Measurements from ENCODE around the gene LTB. TPM values are rescaled to one million over a fixed set of nuclear protein-coding genes. Genes with fewer than 3 reads are reported as not detected.
A peak's percentile ranks its signal among the peaks of the same experiment; 100 is the strongest.

Gene LTB
- total RNA-seq, 4 donors from 2014 or later: not detected

- TF ChIP-seq POLR2A (IDR thresholded peaks at IDR 0.05): no peak
- no peak for TF ChIP-seq EP300 (IDR thresholded peaks at IDR 0.05)
- no peak for TF ChIP-seq CTCF (IDR thresholded peaks at IDR 0.05)
- Histone ChIP-seq H3K27me3 (no peaks in the 10 kb centered on the region), H3K27ac (no peak overlapping the region), H3K4me3 (no peak overlapping the region), H3K4me1 (peaks cover 2% of the 10 kb centered on the region), H3K36me3 (no peaks in the 10 kb centered on the region), H3K9me3 (no peaks in the 10 kb centered on the region)
- WGBS: 64% methylated on average over 11 of the region's 12 CpGs
- no peak for DNase-seq (ENCODE audit: low spot score in 2 of 2)
Measured at GRCh38 chr6:31587791-31588777, 5.9 kb upstream of the LTB start.

- 56% methylated on average over 9 of the region's 9 CpGs for WGBS
- Histone ChIP-seq H3K9me3 (no peaks in the 10 kb centered on the region), H3K27ac (no peak overlapping the region), H3K27me3 (no peaks in the 10 kb centered on the region), H3K36me3 (no peaks in the 10 kb centered on the region), H3K4me3 (no peak overlapping the region), H3K4me1 (peaks cover 6% of the 10 kb centered on the region)
- TF ChIP-seq POLR2AphosphoS5 (IDR thresholded peaks at IDR 0.05): no peak
- DNase-seq (ENCODE audit: low spot score in 2 of 2): no peak
Measured at GRCh38 chr6:31586599-31587281, 4.5 kb upstream of the LTB start.

- Histone ChIP-seq H3K27ac (no peak within 1 kb of the TSS), H3K4me3 (no peak within 1 kb of the TSS), H3K36me3 (no peaks in the 10 kb centered on the region), H3K9me3 (no peaks in the 10 kb centered on the region), H3K4me1 (peaks cover 12% of the 10 kb centered on the region), H3K27me3 (no peaks in the 10 kb centered on the region)
- no peak for DNase-seq (ENCODE audit: low spot score in 2 of 2)
- WGBS: 55% methylated on average over 1 of the region's 1 CpG
- TF ChIP-seq EP300 (IDR thresholded peaks at IDR 0.05) (no peak), POLR2A (IDR thresholded peaks at IDR 0.05) (no peak), CTCF (IDR thresholded peaks at IDR 0.05) (no peak), POLR2AphosphoS5 (IDR thresholded peaks at IDR 0.05) (no peak)
Measured at GRCh38 chr6:31586008-31586407, 3.8 kb upstream of the LTB start, which contains the start of gene LST1. Gene LST1, plus strand, starts transcription at chr6:31586277. Its CDS starts 1,023 bp downstream, at chr6:31587300.

GRCh38 chr6:31585491-31585890, 3.3 kb upstream of the LTB start:
- 66% methylated on average over 2 of the region's 2 CpGs for WGBS
- Histone ChIP-seq H3K4me3 (no peak overlapping the region), H3K27ac (no peak overlapping the region), H3K36me3 (no peaks in the 10 kb centered on the region), H3K4me1 (peaks cover 12% of the 10 kb centered on the region), H3K27me3 (no peaks in the 10 kb centered on the region), H3K9me3 (no peaks in the 10 kb centered on the region)
- no peak for DNase-seq (ENCODE audit: low spot score in 2 of 2)
- no peak for TF ChIP-seq CTCF (IDR thresholded peaks at IDR 0.05)
- TF ChIP-seq POLR2A (IDR thresholded peaks at IDR 0.05): no peak
- no peak for TF ChIP-seq POLR2AphosphoS5 (IDR thresholded peaks at IDR 0.05)
- no peak for TF ChIP-seq EP300 (IDR thresholded peaks at IDR 0.05)

- WGBS: 20% methylated on average over 16 of the region's 21 CpGs
- no peaks in the 10 kb centered on the region for H3K9me3 ChIP-seq
- no peaks in the 10 kb centered on the region for H3K36me3 ChIP-seq
- peaks cover 10% of the 10 kb centered on the region for H3K4me1 ChIP-seq
- peak overlapping the region; percentile 62 for H3K4me3 ChIP-seq
- peak overlapping the region; percentile 39 for H3K27ac ChIP-seq
- no peaks in the 10 kb centered on the region for H3K27me3 ChIP-seq
- no peak for DNase-seq (ENCODE audit: low spot score in 2 of 2)
- TF ChIP-seq EP300 (IDR thresholded peaks at IDR 0.05) (no peak), CTCF (IDR thresholded peaks at IDR 0.05) (no peak)
Measured at GRCh38 chr6:31581434-31582229, 592 bp downstream of the LTB start.
